ENCODE data around the gene ATG7.

DNA sequence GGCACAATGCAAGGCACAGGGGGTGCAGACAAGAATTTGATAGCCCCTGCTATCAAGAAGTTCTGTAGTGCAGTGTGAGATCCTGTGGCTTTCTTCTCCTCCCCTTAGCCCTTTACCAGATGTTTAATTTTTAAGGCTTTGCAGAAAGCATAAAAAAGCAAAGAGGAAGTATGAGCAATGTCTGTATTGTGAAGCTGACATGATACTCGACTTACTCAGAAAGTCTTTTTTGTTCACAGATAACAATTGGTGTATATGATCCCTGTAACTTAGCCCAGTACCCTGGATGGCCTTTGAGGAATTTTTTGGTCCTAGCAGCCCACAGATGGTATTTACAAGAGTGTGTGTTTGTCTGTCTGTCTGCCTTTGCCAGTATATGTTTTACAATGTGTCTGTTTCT, 58.9 kb downstream of the ATG7 start:
- TF ChIP-seq, protein P1, sequence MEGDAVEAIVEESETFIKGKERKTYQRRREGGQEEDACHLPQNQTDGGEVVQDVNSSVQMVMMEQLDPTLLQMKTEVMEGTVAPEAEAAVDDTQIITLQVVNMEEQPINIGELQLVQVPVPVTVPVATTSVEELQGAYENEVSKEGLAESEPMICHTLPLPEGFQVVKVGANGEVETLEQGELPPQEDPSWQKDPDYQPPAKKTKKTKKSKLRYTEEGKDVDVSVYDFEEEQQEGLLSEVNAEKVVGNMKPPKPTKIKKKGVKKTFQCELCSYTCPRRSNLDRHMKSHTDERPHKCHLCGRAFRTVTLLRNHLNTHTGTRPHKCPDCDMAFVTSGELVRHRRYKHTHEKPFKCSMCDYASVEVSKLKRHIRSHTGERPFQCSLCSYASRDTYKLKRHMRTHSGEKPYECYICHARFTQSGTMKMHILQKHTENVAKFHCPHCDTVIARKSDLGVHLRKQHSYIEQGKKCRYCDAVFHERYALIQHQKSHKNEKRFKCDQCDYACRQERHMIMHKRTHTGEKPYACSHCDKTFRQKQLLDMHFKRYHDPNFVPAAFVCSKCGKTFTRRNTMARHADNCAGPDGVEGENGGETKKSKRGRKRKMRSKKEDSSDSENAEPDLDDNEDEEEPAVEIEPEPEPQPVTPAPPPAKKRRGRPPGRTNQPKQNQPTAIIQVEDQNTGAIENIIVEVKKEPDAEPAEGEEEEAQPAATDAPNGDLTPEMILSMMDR (IDR thresholded peaks at IDR 0.05) = no peak
- TF ChIP-seq EP300 (IDR thresholded peaks at IDR 0.05) = no peak
